GM21825 (cell line): Measurements from ENCODE around the gene ATP2B2.
A peak's percentile ranks its signal among the peaks of the same experiment; 100 is the strongest.

Experiments used
- ATAC-seq: cut with Tn5 transposase; IDR thresholded peaks from one replicate; pipeline ENCODE4 v1.9.1; 2021; ENCODE audit warnings: mild to moderate bottlenecking, moderate library complexity; ENCODE audit not compliant: unreplicated experiment

The ATP2B2 gene

GRCh38 chr3:10453431-10454163 lies 51.8 kb downstream of the ATP2B2 start:
- ATAC-seq, result no peak

DNA sequence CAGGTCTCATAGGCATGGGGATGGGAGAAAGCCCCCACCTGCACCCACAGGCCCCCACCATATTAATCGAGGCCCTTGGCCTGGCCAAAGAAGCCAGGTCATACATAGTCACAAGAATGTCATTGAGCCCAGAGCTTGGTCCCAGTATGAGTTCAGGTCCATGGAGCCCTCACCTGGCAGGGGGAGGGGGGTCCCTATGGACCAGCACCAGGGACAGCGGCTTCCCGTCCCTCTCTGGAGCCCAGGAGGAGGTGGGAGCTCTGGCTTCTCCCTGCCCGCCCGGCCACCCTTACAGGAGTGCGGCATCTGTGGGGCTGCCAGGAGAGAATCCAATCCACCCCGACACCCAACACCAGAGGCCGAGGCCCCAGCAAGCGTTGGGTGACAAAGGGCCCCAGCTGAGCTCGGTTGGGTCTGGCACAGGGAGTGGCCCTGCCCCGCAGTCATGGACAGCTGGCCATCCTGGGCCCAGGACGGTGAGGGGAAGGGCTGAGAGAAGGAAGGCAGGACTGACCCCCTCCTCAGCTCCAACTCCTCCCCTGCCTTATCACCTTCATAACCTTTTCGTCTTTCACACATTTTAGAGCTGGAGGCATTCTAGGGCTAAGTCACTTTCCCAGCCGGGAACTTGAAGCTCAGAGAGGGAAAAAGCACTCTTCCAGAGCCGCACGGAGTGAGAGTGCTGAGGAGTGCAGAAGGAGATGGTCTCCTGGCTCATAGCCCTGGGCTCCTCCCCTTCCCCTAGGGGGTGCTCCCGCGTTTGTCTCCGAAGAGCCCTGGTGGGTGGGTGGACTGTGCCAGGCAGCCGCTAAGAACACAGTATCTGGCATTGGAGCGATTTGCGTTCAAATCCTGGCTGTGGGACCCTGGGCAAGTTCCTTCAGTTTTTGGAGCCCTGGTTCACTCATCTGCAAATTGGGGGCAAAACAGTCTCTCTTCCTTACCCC lies 54.6 kb downstream of the ATP2B2 start:
- no peak for ATAC-seq

GRCh38 chr3:10449436-10449835 lies 56.0 kb downstream of the ATP2B2 start:
- no peak for ATAC-seq

- no peak for ATAC-seq
Measured at GRCh38 chr3:10448544-10448943, 56.8 kb downstream of the ATP2B2 start.

- no peak for ATAC-seq
Measured at GRCh38 chr3:10447527-10448260, 57.7 kb downstream of the ATP2B2 start.

DNA sequence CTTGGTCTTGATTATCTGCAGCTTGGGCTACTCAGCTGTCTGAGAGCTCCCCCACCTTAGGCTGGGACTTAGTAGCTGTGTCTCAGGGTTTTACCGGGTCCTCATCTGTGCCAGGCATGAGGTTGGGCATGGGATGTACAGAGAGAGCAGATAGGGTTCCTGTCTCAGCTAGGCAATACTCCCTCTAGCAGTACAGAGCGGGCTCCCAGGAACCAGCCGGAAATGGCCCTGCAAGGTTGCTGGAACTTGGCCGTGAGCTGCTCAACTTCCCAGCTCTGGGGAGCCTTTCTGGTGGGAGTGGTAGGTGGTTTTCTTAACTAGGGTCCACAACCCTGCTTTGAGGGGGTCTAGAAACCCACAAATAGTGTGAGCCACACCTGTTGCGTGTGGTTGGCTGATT lies 58.3 kb downstream of the ATP2B2 start:
- ATAC-seq, result no peak

- no peak for ATAC-seq
Measured at GRCh38 chr3:10445561-10446175, 59.7 kb downstream of the ATP2B2 start.

DNA sequence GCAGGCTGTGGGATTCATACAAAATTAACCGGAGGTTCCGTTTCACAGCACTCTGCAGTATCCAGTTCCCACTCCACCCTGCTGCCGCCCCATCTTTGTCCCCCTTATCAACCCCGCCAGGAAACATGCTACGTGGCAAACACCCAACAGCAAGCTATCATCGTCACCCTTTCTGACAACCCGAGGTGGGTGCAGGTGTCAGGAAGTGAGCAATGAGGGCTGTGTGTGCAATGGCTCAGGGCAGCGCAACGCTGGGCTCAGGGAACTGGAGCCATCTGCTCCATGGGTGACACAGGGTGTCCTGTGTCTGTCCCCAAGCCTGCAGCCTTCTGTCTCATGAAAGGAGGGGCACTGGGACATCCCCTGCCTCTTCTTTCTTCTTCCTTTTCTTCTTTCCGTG lies 60.9 kb downstream of the ATP2B2 start:
- no peak for ATAC-seq

- ATAC-seq, result no peak
Measured at GRCh38 chr3:10444110-10444429, 61.3 kb downstream of the ATP2B2 start.

DNA sequence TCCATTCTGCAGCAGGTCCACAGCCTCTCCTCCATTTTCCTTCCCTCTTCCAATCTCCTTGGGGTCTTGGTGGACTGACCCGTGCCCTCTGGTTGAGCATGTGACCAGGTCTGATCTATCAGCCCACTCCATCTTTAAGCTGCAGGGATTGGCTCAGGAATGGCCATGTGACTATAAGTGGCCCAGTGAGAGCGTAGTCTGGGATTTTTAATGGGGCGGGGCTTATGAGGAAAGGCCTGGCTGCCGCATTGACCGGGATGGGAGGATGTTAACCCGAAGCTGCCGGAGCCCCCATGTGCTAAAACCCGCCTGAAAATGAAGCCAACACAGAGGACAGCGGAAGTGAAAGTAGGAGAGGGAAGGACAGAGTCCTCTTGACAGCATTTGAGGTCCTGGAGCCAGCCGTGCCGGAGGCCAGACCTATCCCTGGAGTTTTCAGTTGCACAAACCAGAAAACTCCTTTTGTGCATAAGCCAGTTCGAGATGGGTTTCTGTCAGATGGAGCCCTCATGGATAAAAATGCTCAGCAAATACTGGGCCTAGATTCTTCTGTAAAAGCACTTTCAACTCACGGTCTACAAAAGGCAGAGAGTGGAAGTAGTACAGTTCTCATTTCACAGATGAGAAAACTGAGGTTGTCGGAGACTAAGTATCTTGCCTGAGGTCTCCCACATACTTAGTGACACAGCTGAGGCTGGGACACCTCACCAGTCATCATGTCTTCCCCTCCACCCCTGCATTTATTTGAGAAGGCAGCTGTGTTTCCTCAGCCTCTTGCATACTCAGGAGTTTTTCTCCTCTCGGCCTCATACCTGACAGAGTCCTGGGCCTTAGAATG lies 61.9 kb downstream of the ATP2B2 start:
- no peak for ATAC-seq

- no peak for ATAC-seq
Measured at GRCh38 chr3:10442151-10442795, 63.1 kb downstream of the ATP2B2 start.

DNA sequence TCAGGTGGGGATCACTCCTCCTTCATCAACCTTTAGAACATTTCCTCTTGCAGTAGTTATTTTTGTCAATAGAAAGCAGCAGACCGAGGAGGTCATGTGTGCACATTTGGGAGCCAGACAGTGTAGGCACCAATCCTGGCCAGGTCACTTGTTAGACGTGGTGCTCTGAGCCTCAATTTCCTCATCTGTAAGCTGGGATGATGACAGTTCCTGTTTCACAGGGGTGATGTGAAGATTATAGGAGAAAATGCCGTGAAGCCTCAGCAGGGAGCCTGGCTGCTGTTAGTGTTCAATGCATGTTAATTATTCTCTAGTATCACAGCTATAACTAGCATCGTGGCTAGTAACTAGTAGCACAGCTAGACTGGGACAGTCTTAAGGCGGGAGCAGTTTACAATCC lies 64.7 kb downstream of the ATP2B2 start:
- no peak for ATAC-seq

DNA sequence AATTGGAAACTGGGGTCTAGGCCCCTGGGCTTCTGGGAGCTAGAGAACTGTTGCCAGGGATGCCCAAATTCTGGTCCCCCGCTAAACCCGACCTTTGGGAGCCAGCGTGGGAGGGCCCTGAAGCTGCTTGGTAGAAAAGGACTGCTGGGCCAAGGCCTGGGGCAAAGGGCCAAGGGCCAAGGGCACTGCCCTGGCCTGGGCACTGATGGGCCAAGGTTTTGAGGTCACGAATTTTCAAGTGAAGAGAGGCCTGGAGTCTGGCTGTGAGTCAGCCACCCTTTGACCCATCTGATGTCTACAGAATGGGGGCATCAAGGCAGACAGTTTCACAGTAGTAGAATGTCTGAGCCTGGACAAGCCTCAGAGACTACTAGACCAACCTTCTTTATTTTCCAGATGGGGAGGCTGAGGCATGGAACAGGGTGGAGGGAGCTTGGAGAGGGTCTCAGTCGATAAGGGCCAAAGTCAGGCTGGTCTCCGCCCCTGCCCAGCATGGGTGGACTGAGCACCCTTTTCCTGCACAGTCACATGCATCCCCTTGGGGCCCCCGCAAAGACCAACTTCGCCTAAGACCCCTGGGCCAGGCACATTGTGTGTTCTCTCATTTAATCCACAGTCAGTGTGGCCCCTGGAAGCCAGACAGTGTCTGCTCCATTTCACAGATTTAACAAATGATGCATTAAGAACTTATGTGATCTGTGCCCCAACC lies 66.3 kb downstream of the ATP2B2 start:
- no peak for ATAC-seq

- no peak for ATAC-seq
Measured at GRCh38 chr3:10437995-10438901, 67.1 kb downstream of the ATP2B2 start.

GRCh38 chr3:10437272-10437994 lies 68.0 kb downstream of the ATP2B2 start:
- peak; percentile 77 for ATAC-seq

DNA sequence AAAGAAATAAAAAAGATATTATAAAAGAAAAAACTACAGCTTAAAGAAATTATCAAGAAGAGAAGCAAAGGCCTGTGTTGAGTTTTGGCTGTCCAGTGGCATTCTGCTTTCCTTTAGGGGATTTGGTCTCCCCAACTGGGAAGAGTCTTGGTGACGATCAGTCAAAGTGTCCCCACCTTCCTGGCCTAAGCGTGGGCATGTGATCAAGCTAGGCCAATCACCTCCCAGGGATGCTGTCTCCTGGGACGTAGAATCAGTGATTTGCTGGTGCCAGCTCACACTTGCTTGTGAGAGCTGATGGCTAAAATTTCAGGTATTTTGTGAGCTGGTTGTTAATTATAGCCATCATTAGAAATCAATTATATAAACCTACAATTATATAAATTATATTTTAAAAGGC lies 69.5 kb downstream of the ATP2B2 start:
- no peak for ATAC-seq

GRCh38 chr3:10434938-10435336 lies 70.4 kb downstream of the ATP2B2 start:
- ATAC-seq, result no peak
